HCT116 (cell line): ENCODE measurements around the gene ZNF222. TPM values are rescaled to one million over a fixed set of nuclear protein-coding genes. Genes with fewer than 3 reads are reported as not detected.

ENCODE experiments used
- ATAC-seq: fragments of 200-7000 bp; cut with Tn5 transposase; 2 replicates; pipeline ENCODE4 v1.9.1; 2020; ENCODE audit warnings: mild to moderate bottlenecking, moderate library complexity
- BruUV-seq: library from RNA; stranded (reverse); fragments of 400-500 nt; replicated peaks from 2 replicates; lab custom pipeline; 2021; lab: Mats Ljungman, UMichigan
- CTCF ChIA-PET: fragments of 300-600 bp; sonication (Branson Sonifier 250); formaldehyde crosslinking; loops from one replicate; lab custom pipeline; 2021; ENCODE audit warnings: antibody characterized with exemption; lab: Charles Lee
- POLR2A ChIA-PET: fragments of 300-600, 350-600 bp; sonication (Branson Sonifier 250); formaldehyde crosslinking; loops from one replicate; lab custom pipeline; 2021; ENCODE audit warnings: antibody characterized with exemption; lab: Charles Lee
- RAD21 ChIA-PET, 2 experiments: fragments of 300-600 bp; sonication (Branson Sonifier 250); formaldehyde crosslinking; loops; one replicate each; lab custom pipeline; 2023; ENCODE audit warnings: low total read pairs in 2 of 2; ENCODE audit not compliant: uncharacterized antibody in 2 of 2, unreplicated experiment in 2 of 2, low non-redundant PET in 1 of 2; lab: Charles Lee
- DNase-seq: peaks from one replicate; pipeline ENCODE4 v3.0.0-alpha.2; 2010; ENCODE audit warnings: low read depth, low spot score
- H2AFZ ChIP-seq: fragments of 200-600 bp; shearing (Covaris generic), sonication (generic); 2 replicates; pipeline ENCODE4 v1.6.1; 2017; ENCODE audit warnings: low read depth, mixed run types, mixed read lengths, antibody characterized with exemption, low read length; ENCODE audit not compliant: poor library complexity, severe bottlenecking
- H3K27ac ChIP-seq: 2 replicates; pipeline ENCODE4 v1.5.1; 2012; ENCODE audit warnings: low read depth, low read length
- H3K27me3 ChIP-seq: fragments of 200-600 bp; sonication (generic); 2 replicates; pipeline ENCODE4 v1.6.1; 2016; ENCODE audit warnings: mixed run types, low read length, mixed read lengths; ENCODE audit not compliant: insufficient read depth
- H3K36me3 ChIP-seq, 2 experiments: fragments of 200-500 bp in 1 of 2; fragments of 200-600 bp in 1 of 2; sonication (Bioruptor generic) in 1 of 2; sonication (generic) in 1 of 2; 2 replicates each; pipeline versions ENCODE4 v1.5.1 to v1.6.1; 2014 to 2016; ENCODE audit warnings: low read length in 2 of 2, inconsistent platforms in 1 of 2, mixed read lengths in 1 of 2, mixed run types in 1 of 2; ENCODE audit not compliant: insufficient read depth in 2 of 2, control insufficient read depth in 1 of 2
- H3K4me1 ChIP-seq, 2 experiments: fragments of 200-600 bp in 1 of 2; sonication (generic) in 1 of 2; 2 replicates each; pipeline versions ENCODE4 v1.5.1 to v1.6.1; 2012 to 2017; ENCODE audit warnings: low read length in 2 of 2, inconsistent platforms in 1 of 2, mild to moderate bottlenecking in 1 of 2, mixed read lengths in 1 of 2, mixed run types in 1 of 2, moderate library complexity in 1 of 2; ENCODE audit not compliant: insufficient read depth in 2 of 2, control insufficient read depth in 1 of 2
- H3K4me2 ChIP-seq: fragments of 200-600 bp; sonication (generic); 2 replicates; pipeline ENCODE4 v1.6.1; 2017; ENCODE audit warnings: mixed run types, low read length, mixed read lengths
- H3K4me3 ChIP-seq, 2 experiments: fragments of 200-600 bp in 1 of 2; sonication (generic) in 1 of 2; replicated peaks in 1 of 2; 2 replicates each; pipeline ENCODE4 v1.5.1; 2011 to 2016; ENCODE audit warnings: low read length in 2 of 2, control low read depth in 1 of 2, low read depth in 1 of 2, mild to moderate bottlenecking in 1 of 2, mixed read lengths in 1 of 2, mixed run types in 1 of 2
- H3K79me2 ChIP-seq: fragments of 200-600 bp; sonication (generic); 2 replicates; pipeline ENCODE4 v1.6.1; 2017; ENCODE audit warnings: mild to moderate bottlenecking, mixed run types, low read length, moderate library complexity, mixed read lengths; ENCODE audit not compliant: insufficient read depth
- H3K9ac ChIP-seq: fragments of 200-600 bp; sonication (generic); 2 replicates; pipeline ENCODE4 v1.6.1; 2016; ENCODE audit warnings: low read length, mixed read lengths
- H3K9me2 ChIP-seq: fragments of 200-600 bp; sonication (generic), shearing (Covaris generic); 2 replicates; pipeline ENCODE4 v1.6.1; 2017; ENCODE audit warnings: mixed run types, mild to moderate bottlenecking, moderate library complexity; ENCODE audit not compliant: insufficient read depth
- H3K9me3 ChIP-seq, 2 experiments: fragments of 200-500 bp in 1 of 2; fragments of 200-600 bp in 1 of 2; sonication (Bioruptor generic) in 1 of 2; sonication (generic) in 1 of 2; 2 replicates each; pipeline ENCODE4 v1.6.1; 2014 to 2017; ENCODE audit warnings: low read length in 2 of 2, mixed read lengths in 2 of 2, inconsistent platforms in 1 of 2, low read depth in 1 of 2, mild to moderate bottlenecking in 1 of 2, mixed run types in 1 of 2, moderate library complexity in 1 of 2; ENCODE audit not compliant: control insufficient read depth in 1 of 2, insufficient read depth in 1 of 2
- H4K20me1 ChIP-seq: fragments of 200-600 bp; sonication (generic), shearing (Covaris generic); 2 replicates; pipeline ENCODE4 v1.6.1; 2017; ENCODE audit warnings: mixed run types, mild to moderate bottlenecking, moderate library complexity; ENCODE audit not compliant: insufficient read depth
- CBX3 ChIP-seq: IDR thresholded peaks from 2 replicates; pipeline ENCODE4 v1.6.1; 2012; ENCODE audit warnings: low read depth
- EZH2 ChIP-seq: fragments of 200-600 bp; sonication (generic); IDR thresholded peaks from 2 replicates; pipeline ENCODE4 v1.6.1; 2017; ENCODE audit warnings: antibody characterized with exemption, mixed run types
- REST ChIP-seq: IDR thresholded peaks from 2 replicates; pipeline ENCODE4 v1.6.1; 2012; ENCODE audit warnings: low read depth
- TCF7L2 ChIP-seq: IDR thresholded peaks from 2 replicates; pipeline ENCODE4 v1.7.0; 2011; ENCODE audit warnings: borderline replicate concordance, inconsistent platforms; ENCODE audit not compliant: insufficient read depth, insufficient read length; ENCODE audit errors: extremely low read depth
- ZBTB33 ChIP-seq: IDR thresholded peaks from 2 replicates; pipeline ENCODE4 v1.6.1; 2011; ENCODE audit warnings: mild to moderate bottlenecking, low read length, moderate library complexity; ENCODE audit not compliant: insufficient replicate concordance; ENCODE audit errors: extremely low read depth
- intact Hi-C: fragments of 100-400 bp; cut with micrococcal nuclease; formaldehyde crosslinking; loops from 2 replicates; pipeline ENCODE4 v1.10.0; 2022
- total RNA-seq: library from RNA; stranded (reverse); gene quantifications from one replicate; pipeline ENCODE4 v1.2.1, GENCODE V29; 2021; ENCODE audit not compliant: unreplicated experiment

The ZNF222 gene
- total RNA-seq, 1 experiment from 2014 or later: 3.0 TPM

- H3K79me2 ChIP-seq: no peaks in the 10 kb centered on the region
- ChIA-PET RAD21 (no interaction called here), CTCF (no interaction called here), POLR2A (no interaction called here)
- no peak for ATAC-seq
- no peak overlapping the region for H3K27ac ChIP-seq
- no TSS peak for BruUV-seq
- DNase-seq: no peak
- H3K9me3 ChIP-seq: no peaks in the 10 kb centered on the region
- H4K20me1 ChIP-seq: no peaks in the 10 kb centered on the region
- no peaks in the 10 kb centered on the region; a peak in 1 of 4 replicates for H3K4me1 ChIP-seq
- H3K9me2 ChIP-seq: no peaks in the 10 kb centered on the region
- no peak overlapping the region for H3K9ac ChIP-seq
- H3K27me3 ChIP-seq: no peaks in the 10 kb centered on the region
- H3K4me3 ChIP-seq: no peak overlapping the region
- no peak for TF ChIP-seq EZH2
- TF ChIP-seq REST: no peak
- TF ChIP-seq TCF7L2: no peak
- TF ChIP-seq ZBTB33: no peak
- no peak for TF ChIP-seq CBX3
- TF ChIP-seq, all 23 proteins: peak for 0
- intact Hi-C loops: loop anchor here (10.0 kb wide), 1 partner anchor 484 kb away; the partner anchor contains the start of gene ZNF180
- no peak overlapping the region for H2AFZ ChIP-seq
- no peaks in the 10 kb centered on the region for H3K36me3 ChIP-seq
- no peak overlapping the region for H3K4me2 ChIP-seq
Measured at GRCh38 chr19:44021221-44021620, 4.0 kb upstream of the ZNF222 start.
